ENCODE data around the gene CCDC82. TPM values are rescaled to one million over a fixed set of nuclear protein-coding genes. Genes with fewer than 3 reads are reported as not detected.

Gene CCDC82
- total RNA-seq, 1 experiment from 2014 or later = 25.3 TPM

DNA sequence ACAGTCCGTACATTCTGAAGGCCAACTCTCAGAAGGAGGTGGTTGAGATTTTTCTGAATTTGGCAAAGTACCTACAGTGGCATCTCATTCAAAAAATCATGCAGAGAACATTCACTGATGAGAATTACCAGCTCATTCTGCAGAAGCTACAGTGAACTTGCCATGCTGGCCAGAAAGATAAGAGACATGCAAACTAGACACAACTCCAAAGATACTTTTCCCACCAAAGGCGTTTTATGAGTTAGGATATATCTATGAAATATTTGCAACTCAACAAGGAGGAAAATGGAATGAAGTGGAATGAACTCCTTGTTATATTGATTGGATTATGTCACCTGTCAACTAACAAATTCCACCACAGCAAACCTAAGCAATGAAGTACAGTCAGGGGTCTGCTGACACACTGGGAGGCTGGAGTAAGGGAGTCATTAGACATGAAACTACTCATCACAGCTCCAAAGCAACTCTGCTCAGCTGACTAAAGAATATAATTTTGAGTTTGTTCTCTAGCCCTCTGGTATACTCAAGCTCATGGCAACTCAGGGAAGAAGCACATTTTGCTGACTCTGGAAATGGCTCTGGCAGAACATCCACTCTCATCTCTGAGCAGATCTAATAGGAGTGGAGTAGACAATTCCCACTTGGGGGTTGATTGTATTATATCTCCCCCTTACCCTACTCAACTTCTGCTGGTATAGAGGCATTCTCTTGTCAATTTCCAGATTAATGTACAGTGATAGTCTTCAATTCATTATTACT is 69.6 kb downstream of the CCDC82 start:
- Histone ChIP-seq H3K4me1 (ENCODE audit: control insufficient read depth, insufficient read depth, low read length) (peaks cover 4% of the 10 kb centered on the region; the same call in 1 of the 2 replicates), H3K4me3 (ENCODE audit: low read depth in 2 of 2, low read length in 2 of 2) (no peak overlapping the region), H3K27ac (ENCODE audit: low read length) (no peak overlapping the region), H3K36me3 (ENCODE audit: control insufficient read depth, insufficient read depth, low read length) (no peaks in the 10 kb centered on the region), H3K9me3 (ENCODE audit: control insufficient read depth, insufficient read depth, low read depth, low read length) (no peaks in the 10 kb centered on the region), H3K27me3 (ENCODE audit: control insufficient read depth, insufficient read depth, low read length) (no peaks in the 10 kb centered on the region)
- ChIA-PET POLR2A (interaction anchor here (0.5 kb wide), 1 partner anchor 252 kb away, joined by 5 read pairs; no protein-coding TSS in a partner anchor), CTCF (no interaction called here)
- intact Hi-C loops (cut with micrococcal nuclease; ENCODE audit: unreplicated experiment) (no loop called here), in situ Hi-C loops (cut with HindIII; ENCODE audit: low pct_unique_long_range_greater_than_20kb, low sequenced_read_pairs) (no loop called here)
- no peak for TF ChIP-seq SIN3A (IDR thresholded peaks at IDR 0.05; ENCODE audit: borderline replicate concordance, insufficient read depth, low read depth, low read length)
- no peak for TF ChIP-seq POLR2AphosphoS5 (IDR thresholded peaks at IDR 0.05; ENCODE audit: low read depth, low read length)
- TF ChIP-seq, protein P1, sequence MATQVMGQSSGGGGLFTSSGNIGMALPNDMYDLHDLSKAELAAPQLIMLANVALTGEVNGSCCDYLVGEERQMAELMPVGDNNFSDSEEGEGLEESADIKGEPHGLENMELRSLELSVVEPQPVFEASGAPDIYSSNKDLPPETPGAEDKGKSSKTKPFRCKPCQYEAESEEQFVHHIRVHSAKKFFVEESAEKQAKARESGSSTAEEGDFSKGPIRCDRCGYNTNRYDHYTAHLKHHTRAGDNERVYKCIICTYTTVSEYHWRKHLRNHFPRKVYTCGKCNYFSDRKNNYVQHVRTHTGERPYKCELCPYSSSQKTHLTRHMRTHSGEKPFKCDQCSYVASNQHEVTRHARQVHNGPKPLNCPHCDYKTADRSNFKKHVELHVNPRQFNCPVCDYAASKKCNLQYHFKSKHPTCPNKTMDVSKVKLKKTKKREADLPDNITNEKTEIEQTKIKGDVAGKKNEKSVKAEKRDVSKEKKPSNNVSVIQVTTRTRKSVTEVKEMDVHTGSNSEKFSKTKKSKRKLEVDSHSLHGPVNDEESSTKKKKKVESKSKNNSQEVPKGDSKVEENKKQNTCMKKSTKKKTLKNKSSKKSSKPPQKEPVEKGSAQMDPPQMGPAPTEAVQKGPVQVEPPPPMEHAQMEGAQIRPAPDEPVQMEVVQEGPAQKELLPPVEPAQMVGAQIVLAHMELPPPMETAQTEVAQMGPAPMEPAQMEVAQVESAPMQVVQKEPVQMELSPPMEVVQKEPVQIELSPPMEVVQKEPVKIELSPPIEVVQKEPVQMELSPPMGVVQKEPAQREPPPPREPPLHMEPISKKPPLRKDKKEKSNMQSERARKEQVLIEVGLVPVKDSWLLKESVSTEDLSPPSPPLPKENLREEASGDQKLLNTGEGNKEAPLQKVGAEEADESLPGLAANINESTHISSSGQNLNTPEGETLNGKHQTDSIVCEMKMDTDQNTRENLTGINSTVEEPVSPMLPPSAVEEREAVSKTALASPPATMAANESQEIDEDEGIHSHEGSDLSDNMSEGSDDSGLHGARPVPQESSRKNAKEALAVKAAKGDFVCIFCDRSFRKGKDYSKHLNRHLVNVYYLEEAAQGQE (IDR thresholded peaks at IDR 0.05; ENCODE audit: insufficient read depth in 1 of 2, low read depth in 2 of 2, low read length in 1 of 2) = no peak
- no peak for TF ChIP-seq TCF7L2 (IDR thresholded peaks at IDR 0.05; ENCODE audit: low read depth, low read length)
- TF ChIP-seq, protein P2, sequence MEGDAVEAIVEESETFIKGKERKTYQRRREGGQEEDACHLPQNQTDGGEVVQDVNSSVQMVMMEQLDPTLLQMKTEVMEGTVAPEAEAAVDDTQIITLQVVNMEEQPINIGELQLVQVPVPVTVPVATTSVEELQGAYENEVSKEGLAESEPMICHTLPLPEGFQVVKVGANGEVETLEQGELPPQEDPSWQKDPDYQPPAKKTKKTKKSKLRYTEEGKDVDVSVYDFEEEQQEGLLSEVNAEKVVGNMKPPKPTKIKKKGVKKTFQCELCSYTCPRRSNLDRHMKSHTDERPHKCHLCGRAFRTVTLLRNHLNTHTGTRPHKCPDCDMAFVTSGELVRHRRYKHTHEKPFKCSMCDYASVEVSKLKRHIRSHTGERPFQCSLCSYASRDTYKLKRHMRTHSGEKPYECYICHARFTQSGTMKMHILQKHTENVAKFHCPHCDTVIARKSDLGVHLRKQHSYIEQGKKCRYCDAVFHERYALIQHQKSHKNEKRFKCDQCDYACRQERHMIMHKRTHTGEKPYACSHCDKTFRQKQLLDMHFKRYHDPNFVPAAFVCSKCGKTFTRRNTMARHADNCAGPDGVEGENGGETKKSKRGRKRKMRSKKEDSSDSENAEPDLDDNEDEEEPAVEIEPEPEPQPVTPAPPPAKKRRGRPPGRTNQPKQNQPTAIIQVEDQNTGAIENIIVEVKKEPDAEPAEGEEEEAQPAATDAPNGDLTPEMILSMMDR (IDR thresholded peaks at IDR 0.05) = no peak
- DNase-seq (ENCODE audit: low read depth, low spot score) = no peak
- no peak for ATAC-seq
- BruUV-seq (replicated peaks) = no TSS peak

DNA sequence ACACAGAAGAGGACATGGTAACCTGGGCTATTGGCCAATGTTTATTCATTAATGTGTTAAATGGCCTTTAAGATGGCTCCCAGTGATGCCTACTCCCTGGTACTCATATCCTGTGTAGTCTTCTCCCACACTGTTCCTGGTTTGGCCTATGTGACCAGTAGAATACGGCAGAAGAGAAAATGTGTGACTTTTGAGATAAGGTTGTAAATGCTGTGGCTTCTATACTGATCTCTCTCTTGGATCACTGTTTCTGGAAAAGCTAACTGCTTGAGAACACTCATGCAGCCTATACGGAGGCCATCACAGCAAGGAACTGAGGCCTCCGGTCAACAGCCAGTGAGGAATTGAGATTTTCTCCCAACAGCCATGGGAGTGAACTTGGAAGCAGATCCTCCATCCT is 70.9 kb downstream of the CCDC82 start:
- Histone ChIP-seq H3K9me3 (ENCODE audit: control insufficient read depth, insufficient read depth, low read depth, low read length) (no peaks in the 10 kb centered on the region), H3K36me3 (ENCODE audit: control insufficient read depth, insufficient read depth, low read length) (no peaks in the 10 kb centered on the region), H3K27me3 (ENCODE audit: control insufficient read depth, insufficient read depth, low read length) (no peaks in the 10 kb centered on the region), H3K4me3 (ENCODE audit: low read depth in 2 of 2, low read length in 2 of 2) (no peak overlapping the region), H3K4me1 (ENCODE audit: control insufficient read depth, insufficient read depth, low read length) (0 out of 2 replicates have a peak, but pooled peaks cover 3% of the 10 kb centered on the region), H3K27ac (ENCODE audit: low read length) (no peak overlapping the region)
- POLR2A ChIA-PET = no interaction called here
- ATAC-seq (no peak), DNase-seq (ENCODE audit: low read depth, low spot score) (no peak)
- intact Hi-C loops (cut with micrococcal nuclease; ENCODE audit: unreplicated experiment) = no loop called here
- TF ChIP-seq TCF7L2 (IDR thresholded peaks at IDR 0.05; ENCODE audit: low read depth, low read length) (no peak), SIN3A (IDR thresholded peaks at IDR 0.05; ENCODE audit: borderline replicate concordance, insufficient read depth, low read depth, low read length) (no peak)
- TF ChIP-seq, protein P2 (IDR thresholded peaks at IDR 0.05) = no peak
- in situ Hi-C loops (cut with HindIII; ENCODE audit: low pct_unique_long_range_greater_than_20kb, low sequenced_read_pairs) = no loop called here
- CTCF ChIA-PET = no interaction called here
- no TSS peak for BruUV-seq (replicated peaks)

Measured in Panc1 (cell line).